Measurements from ENCODE around the gene CCDC170. TPM values are rescaled to one million over a fixed set of nuclear protein-coding genes. Genes with fewer than 3 reads are reported as not detected.

The CCDC170 gene
- total RNA-seq, 1 donor from 2014 or later = 0.31 TPM

- Mint-ChIP-seq H3K9me3 (ENCODE audit: unreplicated experiment) (no peaks in the 10 kb centered on the region), H3K4me3 (ENCODE audit: unreplicated experiment) (no peak overlapping the region), H3K27ac (ENCODE audit: unreplicated experiment) (no peak overlapping the region), H3K27me3 (ENCODE audit: unreplicated experiment) (no peaks in the 10 kb centered on the region), H3K36me3 (ENCODE audit: low read depth, unreplicated experiment) (no peaks in the 10 kb centered on the region), H3K4me1 (ENCODE audit: unreplicated experiment) (peaks cover 2% of the 10 kb centered on the region)
- DNase-seq (ENCODE audit: low spot score) = no peak
- TF ChIP-seq CTCF (IDR thresholded peaks at IDR 0.05; ENCODE audit: unreplicated experiment) = no peak
Measured at GRCh38 chr6:151482290-151482689, 11.5 kb upstream of the CCDC170 start.

- H3K4me1 Mint-ChIP-seq (ENCODE audit: unreplicated experiment) = peaks cover 2% of the 10 kb centered on the region
- no peak for TF ChIP-seq CTCF (IDR thresholded peaks at IDR 0.05; ENCODE audit: unreplicated experiment)
- DNase-seq (ENCODE audit: low spot score) = no peak
- H3K27me3 Mint-ChIP-seq (ENCODE audit: unreplicated experiment) = no peaks in the 10 kb centered on the region
- H3K36me3 Mint-ChIP-seq (ENCODE audit: low read depth, unreplicated experiment) = no peaks in the 10 kb centered on the region
- H3K9me3 Mint-ChIP-seq (ENCODE audit: unreplicated experiment) = no peaks in the 10 kb centered on the region
- no peak overlapping the region for H3K27ac Mint-ChIP-seq (ENCODE audit: unreplicated experiment)
- H3K4me3 Mint-ChIP-seq (ENCODE audit: unreplicated experiment) = no peak overlapping the region
Measured at GRCh38 chr6:151483994-151484393, 9.8 kb upstream of the CCDC170 start.

GRCh38 chr6:151488226-151488625, 5.6 kb upstream of the CCDC170 start:
- DNase-seq (ENCODE audit: low spot score) = no peak
- Mint-ChIP-seq H3K27me3 (ENCODE audit: unreplicated experiment) (no peaks in the 10 kb centered on the region), H3K36me3 (ENCODE audit: low read depth, unreplicated experiment) (no peaks in the 10 kb centered on the region), H3K4me3 (ENCODE audit: unreplicated experiment) (no peak overlapping the region), H3K27ac (ENCODE audit: unreplicated experiment) (no peak overlapping the region), H3K9me3 (ENCODE audit: unreplicated experiment) (no peaks in the 10 kb centered on the region), H3K4me1 (ENCODE audit: unreplicated experiment) (no peaks in the 10 kb centered on the region)
- no peak for TF ChIP-seq CTCF (IDR thresholded peaks at IDR 0.05; ENCODE audit: unreplicated experiment)

- no peak overlapping the region for H3K27ac Mint-ChIP-seq (ENCODE audit: unreplicated experiment)
- H3K36me3 Mint-ChIP-seq (ENCODE audit: low read depth, unreplicated experiment) = no peaks in the 10 kb centered on the region
- H3K27me3 Mint-ChIP-seq (ENCODE audit: unreplicated experiment) = peaks cover 6% of the 10 kb centered on the region
- peaks cover 6% of the 10 kb centered on the region for H3K4me1 Mint-ChIP-seq (ENCODE audit: unreplicated experiment)
- no peaks in the 10 kb centered on the region for H3K9me3 Mint-ChIP-seq (ENCODE audit: unreplicated experiment)
- TF ChIP-seq CTCF (IDR thresholded peaks at IDR 0.05; ENCODE audit: unreplicated experiment) = no peak
- no peak overlapping the region for H3K4me3 Mint-ChIP-seq (ENCODE audit: unreplicated experiment)
- no peak for DNase-seq (ENCODE audit: low spot score)
Measured at GRCh38 chr6:151490996-151491395, 2.8 kb upstream of the CCDC170 start.

- DNase-seq (ENCODE audit: low spot score) = no peak
- peak overlapping the region; percentile 25 for H3K27ac Mint-ChIP-seq (ENCODE audit: unreplicated experiment)
- H3K4me1 Mint-ChIP-seq (ENCODE audit: unreplicated experiment) = peaks cover 6% of the 10 kb centered on the region
- H3K9me3 Mint-ChIP-seq (ENCODE audit: unreplicated experiment) = no peaks in the 10 kb centered on the region
- peak overlapping the region; percentile 63 for H3K4me3 Mint-ChIP-seq (ENCODE audit: unreplicated experiment)
- H3K27me3 Mint-ChIP-seq (ENCODE audit: unreplicated experiment) = peaks cover 6% of the 10 kb centered on the region
- TF ChIP-seq CTCF (IDR thresholded peaks at IDR 0.05; ENCODE audit: unreplicated experiment) = no peak
- H3K36me3 Mint-ChIP-seq (ENCODE audit: low read depth, unreplicated experiment) = no peaks in the 10 kb centered on the region
Measured at GRCh38 chr6:151493161-151493803, 535 bp upstream of the CCDC170 start.

All from endothelial cell (in vitro differentiated cells).